Smooth muscle cell (in vitro differentiated cells): ENCODE data around the gene GCN1. TPM values are rescaled to one million over a fixed set of nuclear protein-coding genes. Genes with fewer than 3 reads are reported as not detected.

Experiments used
- DNase-seq: peaks from one replicate; lab custom pipeline; 2025; ENCODE audit not compliant: unreplicated experiment; lab: John Stamatoyannopoulos, UW
- H2AFZ ChIP-seq: fragments of 200-600 bp; sonication (generic); 2 replicates; pipeline ENCODE4 v1.6.0; 2016; ENCODE audit warnings: antibody characterized with exemption, low read depth, mild to moderate bottlenecking
- H3F3A ChIP-seq: fragments of 200-600 bp; sonication (generic); 2 replicates; pipeline ENCODE4 v1.6.0; 2017; ENCODE audit warnings: antibody characterized with exemption, low read depth
- H3K27ac ChIP-seq: fragments of 200-600 bp; sonication (generic); 2 replicates; pipeline ENCODE4 v1.5.1; 2016; ENCODE audit warnings: low read depth, mild to moderate bottlenecking
- H3K27me3 ChIP-seq: fragments of 200-600 bp; sonication (generic); 2 replicates; pipeline ENCODE4 v1.6.1; 2016; ENCODE audit warnings: low read depth, mild to moderate bottlenecking
- H3K36me3 ChIP-seq: fragments of 200-600 bp; sonication (generic); 2 replicates; pipeline ENCODE4 v1.5.1; 2016; ENCODE audit warnings: low read depth
- H3K4me1 ChIP-seq: fragments of 200-600 bp; sonication (generic); 2 replicates; pipeline ENCODE4 v1.5.1; 2016; ENCODE audit warnings: low read depth
- H3K4me2 ChIP-seq: fragments of 200-600 bp; sonication (generic); 2 replicates; pipeline ENCODE4 v1.6.0; 2016; ENCODE audit warnings: mild to moderate bottlenecking
- H3K4me3 ChIP-seq: fragments of 200-600 bp; sonication (generic); 2 replicates; pipeline ENCODE4 v1.5.1; 2016; ENCODE audit warnings: mild to moderate bottlenecking
- H3K79me2 ChIP-seq: fragments of 200-600 bp; sonication (generic); 2 replicates; pipeline ENCODE4 v1.6.0; 2016; ENCODE audit warnings: low read depth, mild to moderate bottlenecking
- H3K9ac ChIP-seq: fragments of 200-600 bp; sonication (generic); 2 replicates; pipeline ENCODE4 v1.6.0; 2016; ENCODE audit warnings: low read depth
- H3K9me3 ChIP-seq: fragments of 200-600 bp; sonication (generic); replicated peaks from 2 replicates; pipeline ENCODE4 v1.5.1; 2016; ENCODE audit warnings: low read depth
- H4K20me1 ChIP-seq: fragments of 200-600 bp; sonication (generic); 2 replicates; pipeline ENCODE4 v1.6.0; 2016; ENCODE audit warnings: low read depth
- CTCF ChIP-seq: fragments of 200-600 bp; sonication (generic); IDR thresholded peaks from 2 replicates; pipeline ENCODE4 v1.5.1; 2017; ENCODE audit warnings: borderline replicate concordance, mild to moderate bottlenecking, antibody characterized with exemption; ENCODE audit not compliant: insufficient read depth, poor library complexity, severe bottlenecking
- WGBS: methylation state at CpG from one replicate; pipeline ENCODE4 v1.1.7; 2016; ENCODE audit warnings: low lambda C conversion rate; 5-methylcytosine and 5-hydroxymethylcytosine counted together
- polyA plus RNA-seq: library from polyadenylated mRNA; unstranded; fragments of >200 nt; fragmentation: Nextera tagmentation; extraction: Ambion mirVana; gene quantifications from 2 replicates; pipeline ENCODE4 v1.2.1, GENCODE V29; 2016
- total RNA-seq: library from RNA; depleted of rRNA; stranded (reverse); fragments of >200 nt; gene quantifications from 2 replicates; pipeline ENCODE4 v1.2.3, GENCODE V29; 2014

Gene GCN1
- total and polyA plus RNA-seq, 2 experiments from 2014 or later: 31.6 to 44.3 TPM

DNA sequence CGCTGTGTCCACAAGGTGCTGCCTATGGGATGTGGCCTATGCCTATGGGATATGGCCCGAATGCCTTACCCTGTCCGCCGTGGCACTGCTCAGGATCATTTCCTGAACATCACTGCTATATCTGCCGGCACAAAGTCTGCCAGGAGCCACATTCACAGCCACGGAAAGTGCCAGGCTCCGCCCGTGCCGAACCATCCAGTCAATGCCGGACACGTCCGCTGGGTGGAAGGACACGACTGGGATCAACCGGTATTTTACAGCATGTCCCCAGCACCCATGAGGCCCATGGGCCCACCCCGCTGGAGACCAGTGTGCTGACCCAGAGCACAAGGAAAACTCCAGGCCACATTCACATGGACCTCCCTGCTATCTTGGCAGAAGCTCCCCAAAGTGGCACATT lies 63.4 kb downstream of the GCN1 start:
- Histone ChIP-seq H4K20me1 (no peaks in the 10 kb centered on the region), H3K27ac (no peak overlapping the region), H3K27me3 (no peaks in the 10 kb centered on the region), H3K4me3 (no peak overlapping the region), H3F3A (no peaks in the 10 kb centered on the region), H3K9me3 (no peaks in the 10 kb centered on the region), H3K9ac (no peak overlapping the region), H2AFZ (no peak overlapping the region), H3K79me2 (no peaks in the 10 kb centered on the region), H3K36me3 (peaks cover 9% of the 10 kb centered on the region), H3K4me2 (no peak overlapping the region), H3K4me1 (no peaks in the 10 kb centered on the region)
- WGBS: 97% methylated on average over 15 of the region's 15 CpGs
- no peak for DNase-seq
- no peak for TF ChIP-seq CTCF

DNA sequence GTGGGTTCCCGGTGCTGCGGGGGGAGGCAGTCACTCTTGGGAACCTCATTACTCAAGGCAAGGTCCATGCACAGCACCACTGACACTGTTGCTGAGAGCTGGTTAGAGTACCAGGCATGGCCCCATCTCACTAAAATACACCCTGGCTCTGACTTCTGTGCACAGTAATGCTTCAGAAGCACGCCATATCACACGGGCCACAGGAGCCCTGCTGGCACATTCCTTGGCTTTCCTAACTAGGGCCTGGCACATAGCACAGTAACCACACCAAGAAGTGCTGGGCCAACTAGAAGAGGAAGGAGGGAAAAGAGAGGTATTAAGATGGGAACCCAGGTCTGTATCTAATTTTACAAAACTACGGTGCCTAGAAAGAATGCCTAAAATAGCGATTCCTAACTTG lies 64.5 kb downstream of the GCN1 start:
- no peaks in the 10 kb centered on the region for H4K20me1 ChIP-seq
- no peaks in the 10 kb centered on the region for H3K79me2 ChIP-seq
- no peaks in the 10 kb centered on the region for H3K27me3 ChIP-seq
- H3K4me2 ChIP-seq: no peak overlapping the region
- H3K9me3 ChIP-seq: no peaks in the 10 kb centered on the region
- peaks cover 9% of the 10 kb centered on the region for H3K36me3 ChIP-seq
- H3K9ac ChIP-seq: no peak overlapping the region
- no peak overlapping the region for H3K4me3 ChIP-seq
- no peak overlapping the region for H3K27ac ChIP-seq
- no peaks in the 10 kb centered on the region for H3F3A ChIP-seq
- TF ChIP-seq CTCF: no peak
- no peak for DNase-seq
- H2AFZ ChIP-seq: no peak overlapping the region
- no peaks in the 10 kb centered on the region for H3K4me1 ChIP-seq
- 97% methylated on average over 6 of the region's 6 CpGs for WGBS

DNA sequence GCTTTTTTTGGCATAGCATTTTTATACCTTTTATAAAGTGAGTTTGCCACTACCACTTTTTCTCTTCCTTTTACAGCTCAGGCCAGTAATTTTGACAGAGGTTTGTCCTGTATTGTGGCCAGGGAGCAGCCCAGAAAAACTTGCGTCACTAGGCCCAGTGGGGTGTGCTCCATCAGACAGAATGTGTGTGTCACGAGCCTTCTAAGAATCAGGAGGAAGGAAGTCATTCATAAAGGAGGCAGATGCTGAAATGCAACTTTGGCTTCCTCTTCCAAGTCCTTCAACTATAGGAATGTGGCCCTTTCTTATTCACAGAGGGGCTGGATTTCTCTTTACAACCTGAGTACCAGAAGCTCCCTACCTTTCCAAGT lies 67.9 kb downstream of the GCN1 start:
- H3K36me3 ChIP-seq: no peaks in the 10 kb centered on the region
- no peaks in the 10 kb centered on the region for H4K20me1 ChIP-seq
- H3F3A ChIP-seq: no peaks in the 10 kb centered on the region
- no peak overlapping the region for H3K9ac ChIP-seq
- H3K9me3 ChIP-seq: no peaks in the 10 kb centered on the region
- no peak overlapping the region for H3K4me2 ChIP-seq
- WGBS: 97% methylated on average over 2 of the region's 2 CpGs
- H3K27ac ChIP-seq: no peak overlapping the region
- DNase-seq: no peak
- no peak for TF ChIP-seq CTCF
- H3K4me3 ChIP-seq: no peak overlapping the region
- H3K79me2 ChIP-seq: no peaks in the 10 kb centered on the region
- H3K4me1 ChIP-seq: no peaks in the 10 kb centered on the region
- H3K27me3 ChIP-seq: no peaks in the 10 kb centered on the region
- no peak overlapping the region for H2AFZ ChIP-seq

- H2AFZ ChIP-seq: no peak overlapping the region
- DNase-seq: no peak
- WGBS: 91% methylated on average over 6 of the region's 6 CpGs
- H3K4me1 ChIP-seq: no peaks in the 10 kb centered on the region
- H3K9me3 ChIP-seq: no peaks in the 10 kb centered on the region
- H3K27ac ChIP-seq: no peak overlapping the region
- H3K36me3 ChIP-seq: no peaks in the 10 kb centered on the region
- TF ChIP-seq CTCF: no peak
- no peaks in the 10 kb centered on the region for H3K79me2 ChIP-seq
- H4K20me1 ChIP-seq: no peaks in the 10 kb centered on the region
- H3K9ac ChIP-seq: no peak overlapping the region
- H3K4me2 ChIP-seq: no peak overlapping the region
- H3F3A ChIP-seq: no peaks in the 10 kb centered on the region
- no peak overlapping the region for H3K4me3 ChIP-seq
- H3K27me3 ChIP-seq: no peaks in the 10 kb centered on the region
Measured at GRCh38 chr12:120125792-120126634, 68.5 kb downstream of the GCN1 start.
